ENCODE measurements around the gene PCDHGA5.
"Not testable (repeated sequence)": the region's sequence is repeated elsewhere in the genome, so short reads cannot be mapped to it uniquely, and the experiment has no call there.

Gene PCDHGA5

DNA sequence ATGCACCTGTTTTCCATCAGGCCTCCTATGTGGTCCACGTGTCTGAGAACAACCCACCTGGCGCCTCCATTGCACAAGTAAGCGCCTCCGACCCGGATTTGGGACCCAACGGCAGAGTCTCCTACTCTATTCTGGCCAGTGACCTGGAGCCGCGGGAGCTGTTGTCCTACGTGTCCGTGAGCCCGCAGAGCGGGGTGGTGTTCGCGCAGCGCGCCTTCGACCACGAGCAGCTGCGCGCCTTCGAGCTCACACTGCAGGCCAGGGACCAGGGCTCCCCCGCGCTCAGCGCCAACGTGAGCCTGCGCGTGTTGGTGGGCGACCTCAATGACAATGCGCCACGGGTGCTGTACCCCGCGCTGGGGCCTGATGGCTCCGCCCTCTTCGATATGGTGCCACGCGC, 12.4 kb upstream of the PCDHGA5 start:
- no peak for DNase-seq (ENCODE audit: low spot score)

DNA sequence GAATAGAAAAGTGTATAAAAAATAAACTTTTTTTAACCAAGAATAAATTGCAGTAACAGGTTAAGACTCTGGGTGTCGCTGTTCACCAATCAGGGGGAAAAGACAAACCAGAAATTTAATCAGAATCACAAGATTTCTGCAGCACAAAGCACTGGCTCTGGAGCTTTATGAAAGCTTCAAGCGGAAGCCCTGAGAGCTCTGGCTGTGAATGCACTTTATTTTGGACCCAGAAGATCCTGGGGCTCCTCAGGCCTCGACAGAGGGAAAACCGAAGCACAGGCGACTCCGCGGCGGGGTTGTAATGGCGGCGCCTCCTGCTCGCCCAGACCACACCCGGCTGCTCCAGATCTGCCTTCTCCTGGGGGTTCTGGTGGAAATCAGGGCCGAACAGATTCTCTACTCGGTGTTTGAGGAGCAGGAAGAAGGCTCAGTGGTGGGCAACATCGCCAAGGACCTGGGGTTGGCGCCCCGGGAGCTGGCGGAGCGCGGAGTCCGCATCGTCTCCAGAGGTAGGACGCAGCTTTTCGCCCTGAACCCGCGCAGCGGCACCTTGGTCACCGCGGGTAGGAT, 9.0 kb upstream of the PCDHGA5 start, which contains the start of gene PCDHGA4:
TSS of gene PCDHGA4 (plus strand) at position 122 of the 570 bp plus-strand sequence. CDS start at position 209, 87 bp downstream.
- DNase-seq (ENCODE audit: low spot score): no peak

DNA sequence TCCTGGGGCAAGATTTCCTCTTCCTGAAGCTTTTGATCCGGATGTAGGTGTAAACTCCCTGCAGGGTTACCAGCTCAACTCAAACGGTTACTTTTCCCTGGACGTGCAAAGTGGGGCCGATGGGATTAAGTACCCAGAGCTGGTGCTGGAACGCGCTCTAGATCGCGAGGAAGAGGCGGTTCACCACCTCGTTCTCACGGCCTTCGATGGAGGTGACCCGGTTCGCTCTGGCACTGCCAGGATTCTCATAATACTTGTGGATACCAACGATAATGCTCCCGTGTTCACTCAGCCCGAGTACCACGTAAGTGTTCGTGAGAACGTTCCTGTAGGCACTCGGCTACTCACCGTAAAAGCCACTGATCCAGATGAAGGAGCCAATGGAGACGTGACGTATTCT, 8.3 kb upstream of the PCDHGA5 start:
- DNase-seq (ENCODE audit: low spot score): no peak

DNA sequence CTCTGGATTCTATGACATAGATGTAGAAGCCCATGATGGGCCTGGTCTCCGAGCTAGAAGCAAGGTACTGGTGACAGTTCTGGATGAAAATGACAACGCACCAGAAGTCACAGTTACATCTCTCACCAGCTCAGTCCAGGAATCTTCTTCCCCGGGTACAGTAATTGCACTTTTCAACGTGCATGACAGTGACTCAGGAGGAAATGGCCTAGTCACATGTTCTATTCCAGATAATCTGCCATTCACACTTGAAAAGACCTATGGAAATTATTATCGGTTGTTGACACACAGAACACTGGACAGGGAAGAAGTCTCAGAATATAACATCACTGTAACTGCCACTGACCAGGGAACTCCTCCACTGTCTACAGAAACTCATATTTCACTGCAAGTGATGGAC, 7.8 kb upstream of the PCDHGA5 start:
- peak; percentile 20 for DNase-seq (ENCODE audit: low spot score)

DNA sequence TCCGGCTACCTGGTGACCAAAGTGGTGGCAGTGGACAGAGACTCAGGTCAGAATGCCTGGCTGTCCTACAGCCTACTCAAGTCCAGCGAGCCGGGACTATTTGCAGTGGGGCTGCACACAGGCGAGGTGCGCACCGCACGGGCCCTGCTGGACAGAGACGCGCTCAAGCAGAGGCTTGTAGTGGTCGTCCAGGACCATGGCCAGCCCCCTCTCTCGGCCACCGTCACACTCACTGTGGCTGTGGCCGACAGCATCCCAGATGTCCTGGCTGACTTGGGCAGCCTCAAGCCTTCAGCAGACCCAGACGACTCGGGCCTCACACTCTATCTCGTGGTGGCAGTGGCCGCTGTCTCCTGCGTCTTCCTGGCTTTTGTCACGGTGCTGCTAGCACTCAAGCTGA, 7.0 kb upstream of the PCDHGA5 start:
- DNase-seq (ENCODE audit: low spot score): no peak

DNA sequence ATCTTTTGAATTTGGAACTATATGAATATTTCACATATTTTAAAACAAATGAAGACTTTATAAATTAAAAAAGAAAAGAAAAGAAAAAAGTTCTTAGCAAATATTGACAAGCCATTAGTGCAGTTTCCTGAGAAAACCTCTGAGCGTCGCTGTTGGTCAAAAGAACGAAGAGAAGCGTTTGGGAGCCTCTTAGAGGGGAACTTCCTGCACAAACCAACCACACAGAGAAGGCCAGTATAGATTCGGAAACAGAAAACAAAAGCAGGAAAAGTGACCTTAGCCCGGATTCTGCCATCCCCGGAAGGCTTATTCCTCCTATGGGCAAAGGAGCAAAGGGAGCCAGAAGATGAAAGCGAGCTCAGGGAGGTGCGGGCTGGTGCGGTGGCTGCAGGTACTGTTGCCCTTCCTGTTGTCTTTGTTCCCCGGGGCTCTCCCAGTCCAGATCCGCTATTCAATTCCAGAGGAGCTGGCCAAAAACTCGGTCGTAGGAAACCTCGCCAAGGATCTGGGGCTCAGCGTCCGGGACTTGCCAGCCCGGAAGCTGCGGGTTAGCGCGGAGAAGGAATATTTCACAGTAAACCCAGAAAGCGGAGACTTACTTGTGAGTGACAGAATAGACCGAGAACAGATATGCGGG, 4.1 kb upstream of the PCDHGA5 start, which contains the start of gene PCDHGB2:
TSS of gene PCDHGB2 (plus strand) at position 205 of the 637 bp plus-strand sequence. CDS start at position 347, 142 bp downstream.
- peak; percentile 80 for DNase-seq (ENCODE audit: low spot score)

DNA sequence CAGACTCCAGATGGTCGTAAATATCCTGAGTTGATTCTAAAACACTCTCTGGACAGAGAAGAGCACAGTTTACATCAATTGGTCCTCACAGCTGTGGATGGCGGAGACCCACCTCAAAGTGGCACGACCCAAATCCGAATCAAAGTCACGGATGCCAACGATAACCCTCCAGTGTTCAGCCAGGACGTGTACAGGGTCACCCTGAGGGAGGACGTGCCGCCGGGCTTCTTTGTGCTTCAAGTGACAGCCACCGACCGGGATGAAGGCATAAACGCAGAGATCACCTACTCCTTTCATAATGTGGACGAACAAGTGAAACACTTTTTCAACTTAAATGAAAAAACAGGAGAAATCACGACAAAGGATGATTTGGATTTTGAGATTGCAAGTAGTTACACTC, 3.3 kb upstream of the PCDHGA5 start:
- DNase-seq (ENCODE audit: low spot score): no peak

DNA sequence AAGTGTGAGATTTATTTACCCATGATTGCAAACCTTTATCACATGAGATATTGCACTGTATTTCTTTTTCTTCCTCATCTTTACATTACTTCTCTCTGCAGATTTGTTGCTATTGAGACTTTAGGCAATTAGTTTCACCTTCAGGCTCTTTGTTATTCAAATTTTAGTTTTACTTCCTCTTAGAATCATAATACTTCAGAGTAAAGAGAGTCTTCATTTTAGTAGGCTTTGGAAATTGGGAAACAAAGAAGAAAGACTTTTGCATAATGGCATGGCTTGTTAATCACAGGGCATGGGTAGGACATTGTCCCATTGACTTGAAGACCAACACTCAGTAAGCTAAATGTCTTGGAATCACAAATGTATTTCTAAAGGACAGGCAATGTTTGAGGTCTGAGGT, 1.2 kb upstream of the PCDHGA5 start:
- DNase-seq (ENCODE audit: low spot score): no peak

DNA sequence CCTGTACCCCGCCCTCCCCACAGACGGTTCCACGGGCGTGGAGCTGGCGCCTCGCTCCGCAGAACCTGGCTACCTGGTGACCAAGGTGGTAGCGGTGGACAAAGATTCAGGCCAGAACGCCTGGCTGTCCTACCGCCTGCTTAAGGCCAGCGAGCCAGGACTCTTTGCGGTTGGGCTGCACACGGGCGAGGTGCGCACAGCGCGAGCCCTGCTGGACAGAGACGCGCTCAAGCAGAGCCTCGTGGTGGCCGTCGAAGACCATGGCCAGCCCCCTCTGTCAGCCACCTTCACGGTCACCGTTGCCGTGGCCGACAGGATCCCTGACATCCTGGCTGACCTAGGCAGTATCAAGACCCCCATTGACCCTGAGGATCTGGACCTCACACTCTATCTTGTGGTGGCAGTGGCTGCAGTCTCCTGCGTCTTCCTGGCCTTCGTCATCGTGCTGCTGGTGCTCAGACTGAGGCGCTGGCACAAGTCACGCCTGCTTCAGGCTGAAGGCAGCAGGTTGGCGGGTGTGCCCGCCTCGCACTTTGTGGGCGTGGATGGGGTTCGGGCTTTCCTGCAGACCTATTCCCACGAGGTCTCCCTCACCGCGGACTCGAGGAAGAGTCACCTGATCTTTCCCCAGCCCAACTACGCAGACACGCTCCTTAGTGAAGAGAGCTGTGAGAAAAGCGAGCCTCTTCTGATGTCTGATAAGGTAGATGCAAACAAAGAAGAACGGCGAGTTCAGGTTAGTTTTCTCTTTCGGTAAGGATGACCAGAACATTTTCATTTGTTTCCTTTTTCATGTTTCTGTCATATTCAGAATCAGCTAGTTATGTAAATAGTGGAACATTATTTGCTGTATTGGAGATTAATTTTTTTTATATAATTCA, 2.3 kb downstream of the PCDHGA5 start:
- no peak for DNase-seq (ENCODE audit: low spot score)

DNA sequence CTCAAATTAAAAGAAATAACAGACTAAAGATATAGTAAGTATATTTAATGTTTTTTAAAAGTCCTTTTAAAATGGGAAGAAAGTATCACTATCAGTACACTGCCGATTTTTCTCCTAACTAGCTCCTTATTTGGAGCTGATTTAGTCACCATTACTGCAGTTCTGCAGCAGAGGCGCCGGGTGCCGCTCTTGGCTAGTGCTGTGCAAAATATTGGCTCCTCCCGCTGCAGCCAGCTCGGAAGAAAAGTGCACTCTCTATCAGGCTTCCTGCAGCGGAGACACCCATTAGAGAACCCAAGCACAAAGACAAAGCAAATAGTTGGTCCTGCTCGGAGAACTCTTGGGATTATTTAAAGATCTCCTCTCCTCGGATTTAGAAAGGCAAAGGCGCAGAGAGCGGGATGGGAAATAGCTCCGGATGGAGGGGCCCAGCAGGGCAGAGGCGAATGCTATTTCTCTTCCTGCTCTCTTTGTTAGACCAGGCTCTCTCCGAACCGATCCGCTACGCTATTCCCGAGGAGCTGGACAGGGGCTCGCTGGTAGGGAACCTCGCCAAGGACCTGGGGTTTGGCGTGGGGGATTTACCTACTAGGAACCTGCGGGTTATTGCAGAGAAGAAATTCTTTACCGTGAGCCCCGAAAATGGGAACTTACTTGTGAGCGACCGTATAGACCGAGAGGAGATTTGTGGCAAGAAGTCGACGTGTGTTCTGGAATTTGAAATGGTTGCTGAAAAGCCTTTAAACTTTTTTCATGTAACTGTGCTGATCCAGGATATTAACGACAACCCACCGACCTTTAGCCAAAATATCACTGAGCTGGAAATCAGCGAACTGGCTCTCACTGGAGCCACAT, 6.3 kb downstream of the PCDHGA5 start, which contains the start of gene PCDHGB3:
TSS of gene PCDHGB3 (plus strand) at position 249 of the 855 bp plus-strand sequence. CDS start at position 402, 153 bp downstream.
- no peak for DNase-seq (ENCODE audit: low spot score)

DNA sequence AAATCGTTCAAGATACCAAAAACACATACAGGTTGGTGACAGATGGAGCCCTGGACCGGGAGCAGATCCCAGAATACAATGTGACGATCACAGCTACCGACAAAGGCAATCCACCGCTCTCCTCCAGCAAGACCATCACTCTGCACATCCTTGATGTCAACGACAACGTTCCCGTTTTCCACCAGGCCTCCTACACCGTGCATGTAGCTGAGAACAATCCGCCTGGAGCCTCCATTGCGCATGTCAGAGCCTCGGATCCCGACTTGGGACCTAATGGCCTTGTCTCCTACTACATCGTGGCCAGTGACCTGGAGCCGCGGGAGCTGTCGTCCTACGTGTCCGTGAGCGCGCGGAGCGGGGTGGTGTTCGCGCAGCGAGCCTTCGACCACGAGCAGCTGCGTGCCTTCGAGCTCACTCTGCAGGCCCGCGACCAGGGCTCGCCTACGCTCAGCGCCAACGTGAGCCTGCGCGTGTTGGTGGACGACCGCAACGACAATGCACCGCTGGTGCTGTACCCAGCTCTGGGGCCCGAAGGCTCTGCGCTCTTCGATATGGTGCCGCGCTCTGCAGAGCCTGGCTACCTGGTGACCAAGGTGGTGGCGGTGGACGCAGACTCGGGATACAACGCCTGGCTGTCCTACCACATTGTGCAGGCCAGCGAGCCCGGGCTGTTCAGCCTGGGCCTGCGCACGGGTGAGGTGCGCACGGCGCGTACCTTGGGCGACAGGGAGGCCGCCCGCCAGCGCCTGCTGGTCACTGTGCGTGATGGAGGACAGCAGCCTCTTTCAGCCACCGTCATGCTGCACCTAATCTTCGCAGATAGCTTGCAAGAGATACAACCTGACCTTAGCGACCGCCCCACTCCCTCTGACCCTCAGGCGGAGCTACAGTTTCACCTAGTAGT, 7.9 kb downstream of the PCDHGA5 start:
- no peak for DNase-seq (ENCODE audit: low spot score)

DNA sequence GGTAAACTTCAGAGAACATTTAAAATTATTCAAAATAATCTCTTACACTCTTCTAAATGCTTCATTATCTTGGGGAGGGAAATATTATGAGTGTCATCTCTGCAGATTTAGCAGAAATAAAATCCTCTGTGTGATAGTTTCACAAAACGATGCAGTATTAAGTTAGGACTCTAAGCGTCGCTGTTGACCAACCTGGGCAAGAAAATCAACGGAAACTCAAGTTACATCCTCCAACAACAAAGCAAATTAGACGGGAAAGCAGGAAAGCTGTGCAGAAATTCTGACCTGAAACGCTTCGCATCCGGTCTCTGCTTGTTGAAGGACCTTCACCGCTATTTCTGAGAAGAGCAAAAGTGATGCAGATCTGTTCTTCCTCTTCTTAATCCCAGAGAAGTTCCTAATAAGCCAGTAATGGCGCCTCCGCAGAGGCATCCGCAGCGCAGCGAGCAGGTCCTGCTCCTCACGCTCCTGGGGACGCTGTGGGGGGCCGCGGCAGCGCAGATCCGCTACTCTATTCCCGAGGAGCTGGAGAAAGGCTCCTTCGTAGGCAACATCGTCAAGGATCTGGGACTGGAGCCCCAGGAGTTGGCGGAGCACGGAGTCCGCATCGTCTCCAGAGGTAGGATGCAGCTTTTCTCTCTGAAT, 9.8 kb downstream of the PCDHGA5 start, which contains the start of gene PCDHGA6:
TSS of gene PCDHGA6 (plus strand) at position 219 of the 645 bp plus-strand sequence. CDS start at position 412, 193 bp downstream.
- no peak for DNase-seq (ENCODE audit: low spot score)

DNA sequence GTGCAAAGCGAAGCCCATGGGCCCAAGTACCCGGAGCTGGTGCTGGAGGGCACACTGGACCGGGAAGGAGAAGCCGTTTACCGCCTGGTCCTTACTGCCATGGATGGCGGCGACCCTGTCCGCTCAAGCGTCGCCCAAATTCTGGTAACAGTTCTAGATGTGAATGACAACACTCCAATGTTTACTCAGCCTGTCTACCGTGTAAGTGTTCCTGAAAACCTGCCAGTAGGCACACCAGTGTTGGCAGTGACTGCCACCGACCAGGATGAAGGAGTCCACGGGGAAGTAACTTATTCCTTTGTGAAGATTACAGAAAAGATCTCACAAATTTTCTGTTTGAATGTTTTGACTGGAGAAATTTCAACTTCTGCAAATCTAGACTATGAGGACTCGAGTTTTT, 10.7 kb downstream of the PCDHGA5 start:
- no peak for DNase-seq (ENCODE audit: low spot score)

DNA sequence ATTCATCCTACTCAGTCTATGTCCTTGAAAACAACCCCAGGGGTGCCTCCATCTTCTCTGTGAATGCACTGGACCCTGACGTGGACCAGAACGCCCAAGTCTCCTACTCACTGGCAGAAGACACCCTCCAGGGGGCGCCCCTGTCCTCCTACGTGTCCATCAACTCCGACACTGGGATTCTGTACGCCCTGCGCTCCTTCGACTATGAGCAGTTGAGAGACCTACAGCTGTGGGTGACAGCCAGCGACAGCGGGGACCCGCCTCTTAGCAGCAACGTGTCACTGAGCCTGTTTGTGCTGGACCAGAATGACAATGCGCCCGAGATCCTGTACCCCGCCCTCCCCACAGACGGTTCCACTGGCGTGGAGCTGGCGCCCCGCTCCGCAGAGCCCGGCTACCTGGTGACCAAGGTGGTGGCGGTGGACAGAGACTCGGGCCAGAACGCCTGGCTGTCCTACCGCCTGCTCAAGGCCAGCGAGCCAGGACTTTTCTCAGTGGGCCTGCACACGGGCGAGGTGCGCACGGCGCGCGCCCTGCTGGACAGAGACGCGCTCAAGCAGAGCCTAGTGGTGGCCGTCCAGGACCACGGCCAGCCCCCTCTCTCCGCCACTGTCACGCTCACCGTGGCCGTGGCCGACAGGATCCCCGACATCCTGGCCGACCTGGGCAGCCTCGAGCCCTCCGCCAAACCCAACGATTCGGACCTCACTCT, 11.6 kb downstream of the PCDHGA5 start:
- DNase-seq (ENCODE audit: low spot score): not testable (repeated sequence)

DNA sequence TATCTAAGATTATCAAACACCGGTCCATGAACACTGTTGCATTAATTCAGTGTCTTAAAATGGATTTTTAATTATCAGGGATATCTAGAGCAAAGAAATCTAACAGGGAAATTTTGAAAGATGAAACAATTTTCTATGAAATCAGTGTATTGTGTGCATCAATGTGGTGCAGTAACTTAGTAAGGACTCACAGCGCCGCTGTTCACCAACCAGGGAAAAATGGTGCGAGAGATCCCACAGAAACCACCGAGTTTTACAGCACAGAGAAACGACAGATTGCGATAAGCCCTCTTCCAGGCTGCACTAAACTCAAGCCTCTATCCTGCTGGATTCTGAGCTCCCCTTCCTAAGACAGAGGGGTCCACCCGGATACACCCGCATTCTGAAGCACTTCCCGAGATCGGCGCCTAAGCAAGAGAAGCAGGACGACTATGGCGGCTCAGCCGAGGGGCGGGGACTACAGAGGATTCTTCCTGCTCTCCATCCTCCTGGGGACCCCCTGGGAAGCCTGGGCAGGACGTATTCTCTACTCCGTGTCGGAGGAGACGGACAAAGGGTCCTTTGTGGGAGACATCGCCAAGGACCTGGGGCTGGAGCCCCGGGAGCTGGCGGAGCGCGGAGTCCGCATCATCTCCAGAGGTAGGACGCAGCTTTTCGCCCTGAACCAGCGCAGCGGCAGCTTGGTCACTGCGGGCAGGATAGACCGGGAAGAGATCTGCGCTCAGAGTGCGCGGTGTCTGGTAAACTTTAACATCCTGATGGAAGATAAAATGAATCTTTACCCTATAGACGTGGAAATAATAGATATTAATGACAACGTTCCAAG, 18.7 kb downstream of the PCDHGA5 start, which contains the start of gene PCDHGA7:
TSS of gene PCDHGA7 (plus strand) at position 274 of the 826 bp plus-strand sequence. CDS start at position 432, 158 bp downstream.
- no peak for DNase-seq (ENCODE audit: low spot score)

DNA sequence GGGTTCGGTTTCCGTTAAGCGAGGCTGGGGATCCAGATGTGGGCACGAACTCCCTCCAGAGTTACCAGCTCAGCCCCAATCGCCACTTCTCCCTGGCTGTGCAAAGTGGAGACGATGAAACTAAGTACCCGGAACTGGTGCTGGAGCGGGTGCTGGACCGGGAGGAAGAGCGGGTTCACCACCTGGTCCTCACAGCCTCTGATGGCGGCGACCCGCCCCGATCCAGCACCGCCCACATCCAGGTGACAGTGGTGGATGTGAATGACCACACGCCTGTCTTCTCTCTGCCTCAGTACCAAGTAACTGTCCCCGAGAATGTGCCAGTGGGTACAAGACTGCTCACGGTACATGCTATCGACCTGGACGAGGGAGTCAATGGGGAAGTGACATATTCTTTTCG, 19.4 kb downstream of the PCDHGA5 start:
- no peak for DNase-seq (ENCODE audit: low spot score)

DNA sequence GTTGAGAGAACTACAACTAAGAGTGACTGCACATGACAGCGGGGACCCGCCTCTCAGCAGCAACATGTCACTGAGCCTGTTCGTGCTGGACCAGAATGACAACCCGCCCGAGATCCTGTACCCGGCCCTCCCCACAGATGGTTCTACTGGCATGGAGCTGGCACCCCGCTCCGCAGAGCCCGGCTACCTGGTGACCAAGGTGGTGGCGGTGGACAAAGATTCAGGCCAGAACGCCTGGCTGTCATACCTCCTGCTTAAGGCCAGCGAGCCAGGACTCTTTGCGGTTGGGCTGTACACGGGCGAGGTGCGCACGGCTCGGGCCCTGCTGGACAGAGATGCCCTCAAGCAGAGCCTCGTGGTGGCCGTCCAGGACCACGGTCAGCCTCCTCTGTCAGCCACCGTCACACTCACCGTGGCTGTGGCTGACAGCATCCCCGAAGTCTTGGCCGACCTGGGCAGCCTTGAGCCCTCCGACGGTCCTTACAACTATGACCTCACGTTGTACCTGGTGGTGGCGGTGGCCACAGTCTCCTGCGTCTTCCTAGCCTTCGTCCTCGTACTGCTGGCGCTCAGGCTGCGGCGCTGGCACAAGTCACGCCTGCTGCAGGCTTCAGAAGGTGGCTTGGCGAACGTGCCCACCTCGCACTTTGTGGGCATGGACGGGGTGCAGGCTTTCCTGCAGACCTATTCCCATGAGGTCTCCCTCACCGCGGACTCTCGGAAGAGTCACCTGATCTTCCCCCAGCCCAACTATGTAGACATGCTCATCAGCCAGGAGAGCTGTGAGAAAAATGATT, 20.7 kb downstream of the PCDHGA5 start:
- DNase-seq (ENCODE audit: low spot score): no peak

All from RKO (cell line).